ENCODE measurements around the gene RNF26.
A peak's percentile ranks its signal among the peaks of the same experiment; 100 is the strongest.

RNF26 gene

GRCh38 chr11:119371067-119371601, 36.8 kb downstream of the RNF26 start:
- Histone ChIP-seq H3K4me2 (ENCODE audit: low read length) (no peak overlapping the region), H3K4me1 (ENCODE audit: control insufficient read depth, insufficient read depth, low read length) (peaks cover 69% of the 10 kb centered on the region), H3K27me3 (ENCODE audit: control insufficient read depth, insufficient read depth, low read length) (no peaks in the 10 kb centered on the region), H3K9ac (ENCODE audit: low read depth, low read length) (no peak overlapping the region), H3K4me3 (ENCODE audit: low read length) (no peak overlapping the region), H3K36me3 (ENCODE audit: insufficient read depth, low read length) (no peaks in the 10 kb centered on the region), H3K9me3 (replicated peaks; ENCODE audit: low read length) (no peaks in the 10 kb centered on the region)

- H3K4me2 ChIP-seq (ENCODE audit: low read length), result no peak overlapping the region
- H3K27me3 ChIP-seq (ENCODE audit: control insufficient read depth, insufficient read depth, low read length), result no peaks in the 10 kb centered on the region
- no peak overlapping the region for H3K4me3 ChIP-seq (ENCODE audit: low read length)
- H3K9me3 ChIP-seq (replicated peaks; ENCODE audit: low read length), result no peaks in the 10 kb centered on the region
- no peak overlapping the region for H3K9ac ChIP-seq (ENCODE audit: low read depth, low read length)
- H3K36me3 ChIP-seq (ENCODE audit: insufficient read depth, low read length), result no peaks in the 10 kb centered on the region
- peaks cover 69% of the 10 kb centered on the region for H3K4me1 ChIP-seq (ENCODE audit: control insufficient read depth, insufficient read depth, low read length)
Measured at GRCh38 chr11:119371778-119372182, 37.5 kb downstream of the RNF26 start.

- Histone ChIP-seq H3K9me3 (replicated peaks; ENCODE audit: low read length) (no peaks in the 10 kb centered on the region), H3K27me3 (ENCODE audit: control insufficient read depth, insufficient read depth, low read length) (no peaks in the 10 kb centered on the region), H3K4me1 (ENCODE audit: control insufficient read depth, insufficient read depth, low read length) (peaks cover 68% of the 10 kb centered on the region), H3K4me2 (ENCODE audit: low read length) (no peak overlapping the region), H3K9ac (ENCODE audit: low read depth, low read length) (no peak overlapping the region), H3K4me3 (ENCODE audit: low read length) (no peak overlapping the region), H3K36me3 (ENCODE audit: insufficient read depth, low read length) (no peaks in the 10 kb centered on the region)
Measured at GRCh38 chr11:119372260-119373058, 38.1 kb downstream of the RNF26 start.

- Histone ChIP-seq H3K27me3 (ENCODE audit: control insufficient read depth, insufficient read depth, low read length) (no peaks in the 10 kb centered on the region), H3K9me3 (replicated peaks; ENCODE audit: low read length) (no peaks in the 10 kb centered on the region), H3K4me3 (ENCODE audit: low read length) (no peak overlapping the region), H3K36me3 (ENCODE audit: insufficient read depth, low read length) (no peaks in the 10 kb centered on the region), H3K4me2 (ENCODE audit: low read length) (no peak overlapping the region), H3K9ac (ENCODE audit: low read depth, low read length) (no peak overlapping the region), H3K4me1 (ENCODE audit: control insufficient read depth, insufficient read depth, low read length) (peaks cover 63% of the 10 kb centered on the region)
Measured at GRCh38 chr11:119373059-119373920, 39.0 kb downstream of the RNF26 start.

- H3K9ac ChIP-seq (ENCODE audit: low read depth, low read length), result no peak overlapping the region
Measured at GRCh38 chr11:119373921-119374631, 39.7 kb downstream of the RNF26 start.

GRCh38 chr11:119374632-119375336, 40.5 kb downstream of the RNF26 start:
- H3K4me3 ChIP-seq (ENCODE audit: low read length), result no peak overlapping the region
- H3K27me3 ChIP-seq (ENCODE audit: control insufficient read depth, insufficient read depth, low read length), result no peaks in the 10 kb centered on the region
- peaks cover 55% of the 10 kb centered on the region for H3K4me1 ChIP-seq (ENCODE audit: control insufficient read depth, insufficient read depth, low read length)

More at GRCh38 chr11:119373921-119374631, 39.7 kb downstream of the RNF26 start:
- Histone ChIP-seq H3K36me3 (ENCODE audit: insufficient read depth, low read length) (no peaks in the 10 kb centered on the region), H3K4me2 (ENCODE audit: low read length) (no peak overlapping the region), H3K4me1 (ENCODE audit: control insufficient read depth, insufficient read depth, low read length) (peaks cover 55% of the 10 kb centered on the region), H3K9me3 (replicated peaks; ENCODE audit: low read length) (no peaks in the 10 kb centered on the region), H3K4me3 (ENCODE audit: low read length) (no peak overlapping the region), H3K27me3 (ENCODE audit: control insufficient read depth, insufficient read depth, low read length) (no peaks in the 10 kb centered on the region)

GRCh38 chr11:119375337-119376196, 41.2 kb downstream of the RNF26 start:
- H3K9me3 ChIP-seq (replicated peaks; ENCODE audit: low read length), result no peaks in the 10 kb centered on the region
- H3K9ac ChIP-seq (ENCODE audit: low read depth, low read length), result peak overlapping the region; percentile 26
- no peaks in the 10 kb centered on the region for H3K36me3 ChIP-seq (ENCODE audit: insufficient read depth, low read length)
- H3K4me1 ChIP-seq (ENCODE audit: control insufficient read depth, insufficient read depth, low read length), result peaks cover 56% of the 10 kb centered on the region
- H3K27me3 ChIP-seq (ENCODE audit: control insufficient read depth, insufficient read depth, low read length), result no peaks in the 10 kb centered on the region
- no peak overlapping the region for H3K4me3 ChIP-seq (ENCODE audit: low read length)
- H3K4me2 ChIP-seq (ENCODE audit: low read length), result peak overlapping the region; percentile 50

More at GRCh38 chr11:119374632-119375336, 40.5 kb downstream of the RNF26 start:
- Histone ChIP-seq H3K9me3 (replicated peaks; ENCODE audit: low read length) (no peaks in the 10 kb centered on the region), H3K9ac (ENCODE audit: low read depth, low read length) (peak overlapping the region; percentile 26), H3K4me2 (ENCODE audit: low read length) (peak overlapping the region; percentile 50), H3K36me3 (ENCODE audit: insufficient read depth, low read length) (no peaks in the 10 kb centered on the region)

- Histone ChIP-seq H3K36me3 (ENCODE audit: insufficient read depth, low read length) (no peaks in the 10 kb centered on the region), H3K9me3 (replicated peaks; ENCODE audit: low read length) (no peaks in the 10 kb centered on the region), H3K9ac (ENCODE audit: low read depth, low read length) (peak overlapping the region; percentile 22), H3K4me1 (ENCODE audit: control insufficient read depth, insufficient read depth, low read length) (peaks cover 56% of the 10 kb centered on the region), H3K4me3 (ENCODE audit: low read length) (no peak overlapping the region), H3K27me3 (ENCODE audit: control insufficient read depth, insufficient read depth, low read length) (no peaks in the 10 kb centered on the region), H3K4me2 (ENCODE audit: low read length) (peak overlapping the region; percentile 50)
Measured at GRCh38 chr11:119376197-119376847, 42.0 kb downstream of the RNF26 start.

GRCh38 chr11:119377112-119377901, 43.0 kb downstream of the RNF26 start:
- Histone ChIP-seq H3K4me2 (ENCODE audit: low read length) (no peak overlapping the region), H3K36me3 (ENCODE audit: insufficient read depth, low read length) (no peaks in the 10 kb centered on the region), H3K9ac (ENCODE audit: low read depth, low read length) (no peak overlapping the region), H3K4me1 (ENCODE audit: control insufficient read depth, insufficient read depth, low read length) (peaks cover 47% of the 10 kb centered on the region), H3K4me3 (ENCODE audit: low read length) (no peak overlapping the region), H3K9me3 (replicated peaks; ENCODE audit: low read length) (no peaks in the 10 kb centered on the region), H3K27me3 (ENCODE audit: control insufficient read depth, insufficient read depth, low read length) (no peaks in the 10 kb centered on the region)

Measured in skeletal muscle satellite cell (primary cell).